ENCODE data around the gene POU2AF3.

The POU2AF3 gene

DNA sequence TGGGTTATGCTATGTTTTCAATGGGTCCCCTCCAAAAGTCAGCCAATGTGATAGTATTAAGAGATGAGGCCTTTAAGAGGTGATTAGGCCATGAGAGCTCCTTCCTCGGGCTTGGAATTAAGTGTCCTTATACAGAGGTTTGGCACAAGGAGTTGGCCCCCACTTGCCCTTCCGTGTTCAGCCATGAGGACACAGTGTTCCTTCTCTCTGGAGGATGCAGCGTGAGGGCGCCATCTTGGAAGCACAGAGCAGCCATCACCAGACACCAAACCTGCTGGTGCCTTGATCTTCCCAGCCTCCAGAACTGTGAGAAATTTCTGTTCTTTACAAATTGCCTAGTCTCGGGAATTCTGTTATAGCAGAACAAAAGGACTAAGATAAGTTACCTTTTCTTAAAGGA lies 26.9 kb downstream of the POU2AF3 start:
- Histone ChIP-seq H2AFZ (ENCODE audit: low read length) (no peak overlapping the region), H3K4me3 (ENCODE audit: low read depth, low read length, poor library complexity, severe bottlenecking) (no peak overlapping the region), H3K27ac (ENCODE audit: low read depth, low read length, poor library complexity, severe bottlenecking) (no peak overlapping the region), H3K27me3 (ENCODE audit: insufficient read depth, low read length) (peaks cover 3% of the 10 kb centered on the region; the same call in 1 of the 2 replicates), H3K79me2 (ENCODE audit: insufficient read depth, low read length) (no peaks in the 10 kb centered on the region), H3F3A (ENCODE audit: insufficient read depth, low read length) (no peaks in the 10 kb centered on the region), H3K9me3 (ENCODE audit: low read length) (no peaks in the 10 kb centered on the region), H3K9ac (ENCODE audit: low read length) (no peak overlapping the region), H3K36me3 (ENCODE audit: insufficient read depth, low read length) (no peaks in the 10 kb centered on the region), H4K20me1 (ENCODE audit: insufficient read depth, low read length) (no peaks in the 10 kb centered on the region), H3K4me1 (ENCODE audit: insufficient read depth, low read length, severe bottlenecking) (peaks cover 28% of the 10 kb centered on the region), H3K9me2 (ENCODE audit: low read depth, low read length) (no peaks in the 10 kb centered on the region), H3K4me2 (ENCODE audit: low read length) (no peak overlapping the region)
- TF ChIP-seq EZH2 (IDR thresholded peaks at IDR 0.05; ENCODE audit: borderline replicate concordance, low read length) = no peak
- TF ChIP-seq, protein P1, sequence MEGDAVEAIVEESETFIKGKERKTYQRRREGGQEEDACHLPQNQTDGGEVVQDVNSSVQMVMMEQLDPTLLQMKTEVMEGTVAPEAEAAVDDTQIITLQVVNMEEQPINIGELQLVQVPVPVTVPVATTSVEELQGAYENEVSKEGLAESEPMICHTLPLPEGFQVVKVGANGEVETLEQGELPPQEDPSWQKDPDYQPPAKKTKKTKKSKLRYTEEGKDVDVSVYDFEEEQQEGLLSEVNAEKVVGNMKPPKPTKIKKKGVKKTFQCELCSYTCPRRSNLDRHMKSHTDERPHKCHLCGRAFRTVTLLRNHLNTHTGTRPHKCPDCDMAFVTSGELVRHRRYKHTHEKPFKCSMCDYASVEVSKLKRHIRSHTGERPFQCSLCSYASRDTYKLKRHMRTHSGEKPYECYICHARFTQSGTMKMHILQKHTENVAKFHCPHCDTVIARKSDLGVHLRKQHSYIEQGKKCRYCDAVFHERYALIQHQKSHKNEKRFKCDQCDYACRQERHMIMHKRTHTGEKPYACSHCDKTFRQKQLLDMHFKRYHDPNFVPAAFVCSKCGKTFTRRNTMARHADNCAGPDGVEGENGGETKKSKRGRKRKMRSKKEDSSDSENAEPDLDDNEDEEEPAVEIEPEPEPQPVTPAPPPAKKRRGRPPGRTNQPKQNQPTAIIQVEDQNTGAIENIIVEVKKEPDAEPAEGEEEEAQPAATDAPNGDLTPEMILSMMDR (IDR thresholded peaks at IDR 0.05; ENCODE audit: low read length) = no peak

DNA sequence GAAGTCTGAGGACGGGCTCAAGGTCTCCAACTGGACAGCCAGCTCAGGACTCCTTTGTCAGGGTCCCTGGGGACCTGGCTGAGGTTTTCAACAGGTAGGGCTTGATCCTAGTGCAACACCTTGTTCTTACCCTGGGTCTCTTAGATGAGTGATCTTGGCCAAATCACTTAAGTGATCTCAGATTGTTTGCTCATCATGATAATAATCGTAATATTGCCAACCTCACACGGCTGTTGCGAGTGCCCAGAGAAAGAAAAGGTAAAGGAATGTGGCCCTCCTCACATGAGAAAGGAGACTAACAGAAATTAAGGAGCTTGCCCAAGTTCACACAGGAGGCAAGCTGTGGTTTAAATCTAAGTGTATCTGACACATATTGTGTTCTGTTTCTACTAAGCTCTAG lies 28.5 kb downstream of the POU2AF3 start:
- Histone ChIP-seq H3K27ac (ENCODE audit: low read depth, low read length, poor library complexity, severe bottlenecking) (no peak overlapping the region), H3K79me2 (ENCODE audit: insufficient read depth, low read length) (no peaks in the 10 kb centered on the region), H3K4me2 (ENCODE audit: low read length) (no peak overlapping the region), H3K4me1 (ENCODE audit: insufficient read depth, low read length, severe bottlenecking) (peaks cover 28% of the 10 kb centered on the region), H3K9ac (ENCODE audit: low read length) (no peak overlapping the region), H4K20me1 (ENCODE audit: insufficient read depth, low read length) (no peaks in the 10 kb centered on the region), H3F3A (ENCODE audit: insufficient read depth, low read length) (no peaks in the 10 kb centered on the region), H3K9me2 (ENCODE audit: low read depth, low read length) (no peaks in the 10 kb centered on the region), H3K9me3 (ENCODE audit: low read length) (no peaks in the 10 kb centered on the region), H3K4me3 (ENCODE audit: low read depth, low read length, poor library complexity, severe bottlenecking) (no peak overlapping the region), H3K27me3 (ENCODE audit: insufficient read depth, low read length) (no peaks in the 10 kb centered on the region), H2AFZ (ENCODE audit: low read length) (no peak overlapping the region), H3K36me3 (ENCODE audit: insufficient read depth, low read length) (no peaks in the 10 kb centered on the region)
- TF ChIP-seq, protein P1 (IDR thresholded peaks at IDR 0.05; ENCODE audit: low read length) = no peak
- TF ChIP-seq EZH2 (IDR thresholded peaks at IDR 0.05; ENCODE audit: borderline replicate concordance, low read length) = no peak

DNA sequence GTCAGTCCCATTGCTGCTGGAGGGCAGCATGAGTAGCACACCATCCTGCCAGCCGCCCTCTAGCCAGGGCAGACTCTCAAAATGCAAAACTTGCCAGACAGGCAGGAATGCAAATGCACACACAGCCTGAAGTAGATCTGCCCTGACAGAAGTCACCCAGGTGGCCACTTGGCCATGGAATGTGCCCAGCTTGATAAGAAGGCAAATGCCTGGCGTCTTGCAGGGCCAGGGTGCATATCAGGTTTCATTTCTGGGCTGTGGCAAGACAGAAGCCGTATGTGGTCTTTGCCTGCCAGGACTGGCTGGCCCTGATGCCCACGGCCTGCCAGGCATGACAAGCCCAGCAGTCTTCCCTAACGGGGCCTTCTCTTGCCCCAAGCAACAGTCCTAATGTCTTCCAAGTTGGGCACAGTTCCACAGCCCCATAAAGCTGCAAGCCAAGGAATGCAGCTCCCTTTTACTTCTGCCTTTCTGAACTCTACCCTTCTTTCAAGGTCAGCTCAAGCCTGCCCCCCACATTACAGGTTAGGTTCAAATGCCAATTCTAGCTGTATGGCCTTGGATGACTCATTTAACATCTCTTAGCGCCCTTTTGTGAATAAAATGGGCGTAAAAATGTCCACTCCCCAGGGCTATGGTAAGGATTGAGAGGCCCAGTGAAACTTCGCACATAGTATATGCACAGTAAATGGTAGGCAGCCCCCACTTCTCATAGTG lies 29.7 kb downstream of the POU2AF3 start:
- Histone ChIP-seq H3K9me2 (ENCODE audit: low read depth, low read length) (no peaks in the 10 kb centered on the region), H3K4me2 (ENCODE audit: low read length) (no peak overlapping the region), H3K4me1 (ENCODE audit: insufficient read depth, low read length, severe bottlenecking) (peaks cover 28% of the 10 kb centered on the region), H3K9ac (ENCODE audit: low read length) (no peak overlapping the region), H3K27me3 (ENCODE audit: insufficient read depth, low read length) (no peaks in the 10 kb centered on the region), H4K20me1 (ENCODE audit: insufficient read depth, low read length) (no peaks in the 10 kb centered on the region), H3K79me2 (ENCODE audit: insufficient read depth, low read length) (no peaks in the 10 kb centered on the region), H2AFZ (ENCODE audit: low read length) (no peak overlapping the region), H3K27ac (ENCODE audit: low read depth, low read length, poor library complexity, severe bottlenecking) (no peak overlapping the region), H3K36me3 (ENCODE audit: insufficient read depth, low read length) (no peaks in the 10 kb centered on the region), H3F3A (ENCODE audit: insufficient read depth, low read length) (no peaks in the 10 kb centered on the region), H3K4me3 (ENCODE audit: low read depth, low read length, poor library complexity, severe bottlenecking) (no peak overlapping the region), H3K9me3 (ENCODE audit: low read length) (no peaks in the 10 kb centered on the region)
- no peak for TF ChIP-seq EZH2 (IDR thresholded peaks at IDR 0.05; ENCODE audit: borderline replicate concordance, low read length)
- TF ChIP-seq, protein P1 (IDR thresholded peaks at IDR 0.05; ENCODE audit: low read length) = no peak

All from OCI-LY1 (cell line).